SK-N-SH (cell line): ENCODE results near the gene WTAP. TPM values are rescaled to one million over a fixed set of nuclear protein-coding genes. Genes with fewer than 3 reads are reported as not detected.

ENCODE experiments used
- CTCF ChIA-PET: fragments of 300-600, 350-600 bp; formaldehyde crosslinking; extraction: SDS; loops from one replicate; lab custom pipeline; 2021; lab: Yijun Ruan, JAX
- POLR2A ChIA-PET: fragments of 350-600 bp; sonication (Branson Sonifier 250); formaldehyde crosslinking; extraction: SDS; loops from one replicate; lab custom pipeline; 2020; ENCODE audit warnings: antibody characterized with exemption, inconsistent platforms; lab: Yijun Ruan, JAX
- DNase-seq: peaks from one replicate; pipeline ENCODE4 v3.0.0; 2012
- H2AFZ ChIP-seq: fragments of 200-600 bp; sonication (generic); 2 replicates; pipeline ENCODE4 v1.8.1; 2016; ENCODE audit warnings: antibody characterized with exemption, mild to moderate bottlenecking, low read depth
- H3F3A ChIP-seq: fragments of 200-600 bp; sonication (generic); replicated peaks from 2 replicates; pipeline ENCODE3; 2016; ENCODE audit warnings: antibody characterized with exemption, mild to moderate bottlenecking; ENCODE audit not compliant: insufficient read depth
- H3K27ac ChIP-seq, 2 experiments: fragments of 200-500 bp in 1 of 2; fragments of 200-600 bp in 1 of 2; sonication (Bioruptor generic) in 1 of 2; sonication (generic), shearing (Covaris generic) in 1 of 2; 2 replicates each; pipeline versions ENCODE4 v1.5.1 to v1.6.1; 2014 to 2016; ENCODE audit warnings: low read depth in 2 of 2, inconsistent platforms in 1 of 2, low read length in 1 of 2, mild to moderate bottlenecking in 1 of 2, mixed read lengths in 1 of 2
- H3K27me3 ChIP-seq: fragments of 200-600 bp; sonication (generic), shearing (Covaris generic); 2 replicates; pipeline ENCODE4 v1.6.1; 2016; ENCODE audit warnings: mixed run types; ENCODE audit not compliant: insufficient read depth
- H3K36me3 ChIP-seq, 2 experiments: fragments of 200-500 bp in 1 of 2; fragments of 200-600 bp in 1 of 2; sonication (Bioruptor generic) in 1 of 2; sonication (generic) in 1 of 2; replicated peaks in 1 of 2; 2 replicates each; pipeline versions ENCODE3 to v1.5.1; 2014 to 2016; ENCODE audit warnings: low read length in 1 of 2, mild to moderate bottlenecking in 1 of 2; ENCODE audit not compliant: insufficient read depth in 2 of 2, control insufficient read depth in 1 of 2
- H3K4me1 ChIP-seq, 2 experiments: fragments of 200-500 bp in 1 of 2; fragments of 200-600 bp in 1 of 2; sonication (Bioruptor generic) in 1 of 2; sonication (generic), shearing (Covaris generic) in 1 of 2; 2 replicates each; pipeline versions ENCODE4 v1.5.1 to v1.6.1; 2014 to 2016; ENCODE audit warnings: low read depth in 1 of 2, low read length in 1 of 2, mixed run types in 1 of 2; ENCODE audit not compliant: insufficient read depth in 2 of 2, control insufficient read depth in 1 of 2
- H3K4me2 ChIP-seq: fragments of 200-600 bp; sonication (generic), shearing (Covaris generic); 2 replicates; pipeline ENCODE4 v1.6.1; 2017; ENCODE audit warnings: mixed run types
- H3K4me3 ChIP-seq, 2 experiments: fragments of 200-500 bp in 1 of 2; fragments of 200-600 bp in 1 of 2; sonication (Bioruptor generic) in 1 of 2; sonication (generic), shearing (Covaris generic) in 1 of 2; 2 replicates each; pipeline versions ENCODE4 v1.5.1 to v1.8.1; 2014 to 2016; ENCODE audit warnings: low read depth in 2 of 2, inconsistent platforms in 1 of 2, low read length in 1 of 2, mild to moderate bottlenecking in 1 of 2, mixed read lengths in 1 of 2, moderate library complexity in 1 of 2
- H3K79me2 ChIP-seq: fragments of 200-600 bp; sonication (generic); 2 replicates; pipeline ENCODE4 v1.8.1; 2017; ENCODE audit warnings: mild to moderate bottlenecking; ENCODE audit not compliant: insufficient read depth
- H3K9ac ChIP-seq: fragments of 200-600 bp; sonication (generic); 2 replicates; pipeline ENCODE4 v1.6.1; 2017; ENCODE audit warnings: mixed run types
- H3K9me2 ChIP-seq: fragments of 200-600 bp; sonication (generic); 2 replicates; pipeline ENCODE4 v1.6.1; 2017; ENCODE audit warnings: mixed run types
- H3K9me3 ChIP-seq: fragments of 200-600 bp; sonication (generic); 2 replicates; pipeline ENCODE4 v1.6.1; 2017; ENCODE audit warnings: mixed run types, mild to moderate bottlenecking, moderate library complexity
- H4K20me1 ChIP-seq: fragments of 200-600 bp; sonication (generic); 2 replicates; pipeline ENCODE4 v1.6.1; 2017; ENCODE audit warnings: mild to moderate bottlenecking, mixed run types; ENCODE audit not compliant: insufficient read depth
- CHD2 ChIP-seq: fragments of 150-350 bp; IDR thresholded peaks from 2 replicates; pipeline ENCODE4 v1.6.1; 2018; ENCODE audit warnings: low read length; ENCODE audit not compliant: partially characterized antibody
- EP300 ChIP-seq, 2 experiments: IDR thresholded peaks; 2 replicates each; pipeline versions ENCODE4 v1.4.0 to v1.6.1; 2012; ENCODE audit warnings: borderline replicate concordance in 1 of 2, low read depth in 1 of 2, low read length in 1 of 2
- EZH2phosphoT487 ChIP-seq: fragments of 200-600 bp; sonication (generic); IDR thresholded peaks from 2 replicates; pipeline ENCODE4 v1.6.1; 2017; ENCODE audit warnings: low read depth, mixed run types, mild to moderate bottlenecking, antibody characterized with exemption, moderate library complexity, borderline replicate concordance
- FOSL2 ChIP-seq: IDR thresholded peaks from 2 replicates; pipeline ENCODE4 v1.4.0; 2012; ENCODE audit warnings: low read depth, mild to moderate bottlenecking, moderate library complexity, borderline replicate concordance
- FOXJ3 ChIP-seq: sonication (generic); formaldehyde crosslinking; IDR thresholded peaks from 2 replicates; pipeline ENCODE4 v1.5.1; 2020; ENCODE audit warnings: mild to moderate bottlenecking, missing genetic modification reagents
- GABPA ChIP-seq: IDR thresholded peaks from 2 replicates; pipeline ENCODE4 v1.4.0; 2012; ENCODE audit warnings: low read depth, mild to moderate bottlenecking
- GATA2 ChIP-seq: sonication (generic); formaldehyde crosslinking; IDR thresholded peaks from 2 replicates; pipeline ENCODE4 v1.5.0; 2020; ENCODE audit warnings: mild to moderate bottlenecking, missing genetic modification reagents
- JUND ChIP-seq: IDR thresholded peaks from 2 replicates; pipeline ENCODE4 v1.4.0; 2012
- MEF2A ChIP-seq: IDR thresholded peaks from 2 replicates; pipeline ENCODE4 v1.4.0; 2012; ENCODE audit warnings: low read depth, borderline replicate concordance
- MXI1 ChIP-seq: IDR thresholded peaks from 2 replicates; pipeline ENCODE4 v1.6.1; 2012; ENCODE audit warnings: mild to moderate bottlenecking, low read depth, low read length, improper control_type of control experiment
- NRF1 ChIP-seq: IDR thresholded peaks from 2 replicates; pipeline ENCODE4 v1.6.1; 2012; ENCODE audit warnings: low read depth, mild to moderate bottlenecking, low read length
- POLR2AphosphoS5 ChIP-seq: IDR thresholded peaks from 2 replicates; pipeline ENCODE4 v1.6.1; 2012; ENCODE audit warnings: low read depth, low read length
- RAD21 ChIP-seq: IDR thresholded peaks from 2 replicates; pipeline ENCODE4 v1.6.1; 2012; ENCODE audit warnings: mild to moderate bottlenecking, low read length
- RCOR1 ChIP-seq: fragments of 150-350 bp; IDR thresholded peaks from 2 replicates; pipeline ENCODE4 v1.6.1; 2017; ENCODE audit warnings: antibody characterized with exemption, low read length
- TCF12 ChIP-seq: IDR thresholded peaks from 2 replicates; pipeline ENCODE4 v1.4.0; 2012
- TEAD4 ChIP-seq: IDR thresholded peaks from 2 replicates; pipeline ENCODE4 v1.4.0; 2012; ENCODE audit warnings: mild to moderate bottlenecking, borderline replicate concordance; ENCODE audit not compliant: insufficient read depth
- WGBS: methylation state at CpG from one replicate; pipeline ENCODE4 v1.1.6; 2017; ENCODE audit warnings: low lambda C conversion rate; 5-methylcytosine and 5-hydroxymethylcytosine counted together
- polyA plus RNA-seq, 3 experiments: library from polyadenylated mRNA; depleted of rRNA; stranded (reverse); fragments of >200 nt; gene quantifications; 2 replicates each; pipeline ENCODE4 v1.2.3, GENCODE V29; 2012
- TF ChIP-seq, protein P1 (sequence below): IDR thresholded peaks from 2 replicates; pipeline ENCODE4 v1.6.1; 2012; ENCODE audit warnings: mild to moderate bottlenecking, low read depth, low read length, moderate library complexity
- TF ChIP-seq, protein P2 (sequence below): fragments of 150-350 bp; IDR thresholded peaks from 2 replicates; pipeline ENCODE4 v1.6.1; 2017; ENCODE audit warnings: antibody characterized with exemption, low read length, low read depth, borderline replicate concordance
- TF ChIP-seq, protein P3 (sequence below): IDR thresholded peaks from 2 replicates; pipeline ENCODE4 v1.4.0; 2012; ENCODE audit warnings: low read depth, borderline replicate concordance

The WTAP gene
- polyA plus RNA-seq, 1 of the 3 experiments (the other 2 are of a cell fraction): 12.8 TPM

DNA sequence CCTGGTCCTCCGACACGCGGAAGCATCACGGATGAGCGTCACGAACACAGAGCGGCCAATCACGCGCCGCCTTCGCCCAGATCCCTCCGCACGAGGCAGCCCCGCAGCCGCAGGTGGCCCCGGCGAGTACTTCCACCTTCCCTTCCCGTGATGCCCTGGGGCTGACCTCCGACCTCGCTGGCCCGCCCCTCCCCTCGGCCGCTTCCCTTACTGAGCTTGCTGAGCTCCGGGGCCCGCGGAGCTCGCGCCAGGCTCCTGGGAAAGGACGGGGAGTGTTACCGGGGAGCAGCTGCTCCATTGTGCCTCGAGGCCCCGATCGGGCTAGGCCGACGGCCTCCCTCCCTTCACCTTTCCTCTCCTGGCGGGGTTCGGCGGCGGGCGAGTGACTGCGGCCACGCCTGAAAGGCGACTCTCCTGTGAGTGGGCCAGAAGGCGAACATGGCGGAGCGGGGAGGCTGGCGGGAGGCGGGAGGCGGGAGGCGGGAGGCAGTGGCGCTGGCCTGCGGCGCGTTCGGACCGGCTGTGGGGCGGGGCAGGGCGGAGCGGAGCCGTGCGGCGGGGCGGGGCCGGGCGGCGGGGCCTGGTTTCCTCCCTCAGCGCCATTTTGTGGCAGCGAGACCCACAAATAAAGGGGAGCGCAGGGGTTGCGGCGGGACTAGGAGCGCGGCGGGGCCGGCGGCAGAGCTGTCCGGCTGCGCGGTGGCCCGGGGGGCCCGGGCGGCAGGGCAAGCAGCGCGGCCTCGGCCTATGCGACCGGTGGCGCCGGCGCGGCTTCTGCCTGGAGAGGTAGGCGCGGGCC, at the start of gene WTAP (continued):
- TF ChIP-seq, protein P1, sequence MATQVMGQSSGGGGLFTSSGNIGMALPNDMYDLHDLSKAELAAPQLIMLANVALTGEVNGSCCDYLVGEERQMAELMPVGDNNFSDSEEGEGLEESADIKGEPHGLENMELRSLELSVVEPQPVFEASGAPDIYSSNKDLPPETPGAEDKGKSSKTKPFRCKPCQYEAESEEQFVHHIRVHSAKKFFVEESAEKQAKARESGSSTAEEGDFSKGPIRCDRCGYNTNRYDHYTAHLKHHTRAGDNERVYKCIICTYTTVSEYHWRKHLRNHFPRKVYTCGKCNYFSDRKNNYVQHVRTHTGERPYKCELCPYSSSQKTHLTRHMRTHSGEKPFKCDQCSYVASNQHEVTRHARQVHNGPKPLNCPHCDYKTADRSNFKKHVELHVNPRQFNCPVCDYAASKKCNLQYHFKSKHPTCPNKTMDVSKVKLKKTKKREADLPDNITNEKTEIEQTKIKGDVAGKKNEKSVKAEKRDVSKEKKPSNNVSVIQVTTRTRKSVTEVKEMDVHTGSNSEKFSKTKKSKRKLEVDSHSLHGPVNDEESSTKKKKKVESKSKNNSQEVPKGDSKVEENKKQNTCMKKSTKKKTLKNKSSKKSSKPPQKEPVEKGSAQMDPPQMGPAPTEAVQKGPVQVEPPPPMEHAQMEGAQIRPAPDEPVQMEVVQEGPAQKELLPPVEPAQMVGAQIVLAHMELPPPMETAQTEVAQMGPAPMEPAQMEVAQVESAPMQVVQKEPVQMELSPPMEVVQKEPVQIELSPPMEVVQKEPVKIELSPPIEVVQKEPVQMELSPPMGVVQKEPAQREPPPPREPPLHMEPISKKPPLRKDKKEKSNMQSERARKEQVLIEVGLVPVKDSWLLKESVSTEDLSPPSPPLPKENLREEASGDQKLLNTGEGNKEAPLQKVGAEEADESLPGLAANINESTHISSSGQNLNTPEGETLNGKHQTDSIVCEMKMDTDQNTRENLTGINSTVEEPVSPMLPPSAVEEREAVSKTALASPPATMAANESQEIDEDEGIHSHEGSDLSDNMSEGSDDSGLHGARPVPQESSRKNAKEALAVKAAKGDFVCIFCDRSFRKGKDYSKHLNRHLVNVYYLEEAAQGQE: peak; percentile 46; the same call in 1 of the 2 replicates
- TF ChIP-seq EZH2phosphoT487 (no peak), MEF2A (no peak), JUND (no peak), TCF12 (peak; percentile 59), TEAD4 (no peak), GABPA (peak; percentile 71), FOSL2 (no peak; the same call in 1 of the 2 replicates), RAD21 (no peak), GATA2 (no peak; the same call in 1 of the 2 replicates), POLR2AphosphoS5 (peak; percentile 81), FOXJ3 (0 out of 2 replicates have a peak, but pooled peaks have one; percentile 11), MXI1 (peak; percentile 88; the same call in 1 of the 2 replicates)

DNA sequence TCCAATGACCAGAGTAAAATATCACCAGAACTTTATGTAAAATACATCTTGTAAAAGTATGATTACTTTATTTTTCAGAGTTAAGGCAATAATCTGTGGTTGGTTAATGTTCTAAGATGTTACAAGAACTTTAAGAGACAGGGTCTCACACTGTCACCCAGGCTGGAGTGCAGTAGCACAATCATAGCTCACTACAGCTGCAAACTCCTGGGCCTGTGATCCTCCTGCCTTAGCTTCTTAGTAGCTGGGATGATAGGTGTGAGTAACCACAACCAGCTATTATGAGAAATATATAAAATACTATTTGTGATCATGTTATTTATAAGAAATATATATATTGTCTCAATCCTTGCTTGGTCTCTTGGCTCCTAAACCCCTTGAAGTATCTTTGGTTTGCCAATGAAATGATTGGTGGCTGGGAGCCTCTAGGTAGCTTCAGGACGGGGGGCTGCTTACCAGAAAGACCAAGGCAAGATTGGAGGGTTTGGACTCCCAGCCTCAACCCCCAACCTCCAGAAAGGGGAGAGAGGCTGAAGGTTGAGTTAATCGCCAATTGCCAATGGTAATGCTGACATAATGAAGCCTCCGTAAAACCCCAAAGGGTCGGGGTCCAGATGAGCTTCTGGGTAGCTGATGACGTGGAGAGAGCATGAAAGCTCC, 49.7 kb upstream of the WTAP start:
- H3K9me2 ChIP-seq: no peaks in the 10 kb centered on the region
- TF ChIP-seq, protein P2, sequence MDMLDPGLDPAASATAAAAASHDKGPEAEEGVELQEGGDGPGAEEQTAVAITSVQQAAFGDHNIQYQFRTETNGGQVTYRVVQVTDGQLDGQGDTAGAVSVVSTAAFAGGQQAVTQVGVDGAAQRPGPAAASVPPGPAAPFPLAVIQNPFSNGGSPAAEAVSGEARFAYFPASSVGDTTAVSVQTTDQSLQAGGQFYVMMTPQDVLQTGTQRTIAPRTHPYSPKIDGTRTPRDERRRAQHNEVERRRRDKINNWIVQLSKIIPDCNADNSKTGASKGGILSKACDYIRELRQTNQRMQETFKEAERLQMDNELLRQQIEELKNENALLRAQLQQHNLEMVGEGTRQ: no peak
- TF ChIP-seq EP300 (IDR thresholded peaks at IDR 0.05; ENCODE audit: borderline replicate concordance in 1 of 2, low read depth in 1 of 2, low read length in 1 of 2) (no peak), GABPA (no peak), NRF1 (no peak), TCF12 (no peak), CHD2 (no peak), JUND (no peak), RCOR1 (no peak)
- TF ChIP-seq, protein P3, sequence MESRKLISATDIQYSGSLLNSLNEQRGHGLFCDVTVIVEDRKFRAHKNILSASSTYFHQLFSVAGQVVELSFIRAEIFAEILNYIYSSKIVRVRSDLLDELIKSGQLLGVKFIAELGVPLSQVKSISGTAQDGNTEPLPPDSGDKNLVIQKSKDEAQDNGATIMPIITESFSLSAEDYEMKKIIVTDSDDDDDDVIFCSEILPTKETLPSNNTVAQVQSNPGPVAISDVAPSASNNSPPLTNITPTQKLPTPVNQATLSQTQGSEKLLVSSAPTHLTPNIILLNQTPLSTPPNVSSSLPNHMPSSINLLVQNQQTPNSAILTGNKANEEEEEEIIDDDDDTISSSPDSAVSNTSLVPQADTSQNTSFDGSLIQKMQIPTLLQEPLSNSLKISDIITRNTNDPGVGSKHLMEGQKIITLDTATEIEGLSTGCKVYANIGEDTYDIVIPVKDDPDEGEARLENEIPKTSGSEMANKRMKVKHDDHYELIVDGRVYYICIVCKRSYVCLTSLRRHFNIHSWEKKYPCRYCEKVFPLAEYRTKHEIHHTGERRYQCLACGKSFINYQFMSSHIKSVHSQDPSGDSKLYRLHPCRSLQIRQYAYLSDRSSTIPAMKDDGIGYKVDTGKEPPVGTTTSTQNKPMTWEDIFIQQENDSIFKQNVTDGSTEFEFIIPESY: no peak
- TF ChIP-seq, all 33 proteins: peak for 0
- Histone ChIP-seq H3F3A (peaks cover 9% of the 10 kb centered on the region), H3K27me3 (no peaks in the 10 kb centered on the region), H2AFZ (no peak overlapping the region), H3K36me3 (peaks cover 12 to 22% of the 10 kb centered on the region in 2 experiments), H3K9ac (no peak overlapping the region), H3K4me1 (no peaks in the 10 kb centered on the region), H3K4me3 (no peak overlapping the region), H3K27ac (no peak overlapping the region), H3K9me3 (no peaks in the 10 kb centered on the region), H4K20me1 (no peaks in the 10 kb centered on the region), H3K79me2 (no peaks in the 10 kb centered on the region), H3K4me2 (no peak overlapping the region)
- DNase-seq: no peak
- 93% methylated on average over 4 of the region's 5 CpGs for WGBS
- POLR2A ChIA-PET: no interaction called here
- CTCF ChIA-PET: interaction anchor here (1.4 to 3.3 kb wide), 2 partner anchors 14 to 214 kb away, joined by 3 to 18 read pairs; partner anchors contain the start of gene SOD2
